Activated CD4-positive, alpha-beta T cell treated with anti-CD3 and anti-CD28 coated beads for 4 hours (primary cell): ENCODE data around the gene PHF20.
"Not testable (repeated sequence)": the region's sequence is repeated elsewhere in the genome, so short reads cannot be mapped to it uniquely, and the experiment has no call there.

Experiments
- DNase-seq, 2 donors: peaks; one replicate each; pipeline ENCODE4 v3.0.0-alpha.2; 2020

The PHF20 gene

DNA sequence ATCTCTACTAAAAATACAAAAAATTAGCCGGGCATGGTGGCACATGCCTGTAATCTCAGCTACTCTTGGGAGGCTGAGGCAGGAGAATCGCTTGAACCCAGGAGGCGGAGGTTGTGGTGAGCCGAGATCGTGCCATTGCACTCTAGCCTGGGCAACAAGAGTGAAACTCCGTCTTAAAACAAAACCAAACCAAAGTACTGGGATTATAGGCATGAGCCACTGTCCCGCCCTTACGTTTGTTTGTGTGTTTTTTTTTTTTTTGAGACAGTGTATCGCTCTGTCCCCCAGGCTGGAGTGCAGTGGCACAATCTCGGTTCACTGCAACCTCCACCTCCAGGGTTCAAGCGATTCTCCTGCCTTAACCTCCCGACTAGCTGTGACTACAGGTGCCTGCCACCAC, 12.0 kb downstream of the PHF20 start:
- not testable (repeated sequence) for DNase-seq

DNA sequence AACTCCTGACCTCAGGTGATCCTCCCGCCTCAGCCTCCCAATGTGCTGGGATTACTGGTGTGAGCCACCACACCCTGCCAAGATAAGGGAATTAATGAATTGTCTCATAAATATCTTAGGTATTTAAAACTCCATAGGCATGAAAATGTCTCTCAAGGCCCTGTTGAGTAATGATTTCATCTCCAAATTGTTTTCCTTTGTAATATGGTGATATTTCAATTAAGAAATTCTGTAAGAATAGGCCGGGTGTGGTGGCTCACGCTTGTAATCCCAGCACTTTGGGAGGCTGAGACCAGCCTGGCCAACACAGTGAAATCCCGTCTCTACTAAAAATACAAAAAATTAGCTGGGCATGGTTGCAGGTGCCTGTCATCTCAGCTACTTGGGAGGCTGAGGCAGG, 13.7 kb downstream of the PHF20 start:
- DNase-seq: not testable (repeated sequence)

GRCh38 chr20:35788796-35789195, 17.0 kb downstream of the PHF20 start:
- no peak for DNase-seq

DNA sequence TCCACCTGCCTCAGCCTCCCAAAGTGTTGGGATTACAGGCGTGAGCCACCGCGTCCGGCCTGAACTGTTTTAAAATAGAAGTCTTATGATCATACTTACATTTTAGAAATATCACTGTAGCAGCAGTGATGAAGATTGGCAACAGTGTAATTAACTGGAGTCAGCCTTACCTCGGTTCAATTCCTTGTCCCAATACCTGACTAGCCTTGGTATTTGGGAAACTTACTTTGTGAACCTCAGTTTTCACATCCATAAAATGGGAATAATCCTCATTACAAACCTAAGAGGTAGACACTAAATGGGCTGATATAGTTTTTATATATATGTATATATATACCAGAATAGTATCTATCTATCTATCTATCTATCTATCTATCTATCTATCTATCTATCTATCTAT, 19.3 kb downstream of the PHF20 start:
- DNase-seq: no peak

- DNase-seq: no peak
These were observed 20.0 kb downstream of the PHF20 start for GRCh38 chr20:35791821-35792220.

DNA sequence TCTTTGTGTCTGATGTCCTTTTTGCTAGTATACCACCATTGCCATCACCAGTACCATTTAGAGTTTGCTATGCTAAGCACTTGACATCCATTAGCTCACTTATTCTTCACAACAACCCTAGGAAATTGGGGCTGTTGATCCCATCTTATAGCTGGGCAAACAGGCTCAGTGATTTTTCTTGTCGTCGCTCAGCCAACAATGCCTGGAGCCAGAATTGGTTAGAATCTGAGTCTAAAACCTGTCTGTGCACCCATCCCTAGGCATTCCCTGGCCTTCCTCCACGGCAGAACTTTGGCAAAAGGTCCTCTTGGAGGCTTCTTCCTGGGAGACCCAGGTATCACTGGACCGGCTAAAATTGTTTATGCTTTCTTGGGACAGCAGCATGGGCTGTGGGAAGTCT, 20.9 kb downstream of the PHF20 start:
- no peak for DNase-seq

GRCh38 chr20:35796571-35796970, 24.8 kb downstream of the PHF20 start:
- DNase-seq: no peak

GRCh38 chr20:35801865-35802264, 30.1 kb downstream of the PHF20 start:
- DNase-seq: no peak

DNA sequence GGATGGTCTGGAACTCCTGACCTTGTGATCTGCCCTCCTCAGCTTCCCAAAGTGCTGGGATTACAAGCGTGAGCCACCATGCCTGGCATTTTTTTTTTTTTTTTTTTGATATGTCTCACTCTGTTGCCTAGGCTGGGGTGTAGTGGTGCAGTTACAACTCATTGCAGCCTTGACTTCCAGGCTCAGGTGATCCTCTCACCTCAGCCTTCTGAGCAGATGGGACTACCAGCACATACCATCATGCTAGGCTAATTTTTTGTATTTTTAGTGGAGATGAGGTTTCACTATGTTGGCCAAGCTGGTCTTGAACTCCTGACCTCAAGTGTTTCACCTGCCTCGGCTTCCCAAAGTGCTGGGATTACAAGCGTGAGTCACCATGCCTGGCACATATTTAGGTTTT, 34.3 kb downstream of the PHF20 start:
- no peak for DNase-seq

- DNase-seq: no peak
These were observed 36.1 kb downstream of the PHF20 start for GRCh38 chr20:35807877-35808276.

DNA sequence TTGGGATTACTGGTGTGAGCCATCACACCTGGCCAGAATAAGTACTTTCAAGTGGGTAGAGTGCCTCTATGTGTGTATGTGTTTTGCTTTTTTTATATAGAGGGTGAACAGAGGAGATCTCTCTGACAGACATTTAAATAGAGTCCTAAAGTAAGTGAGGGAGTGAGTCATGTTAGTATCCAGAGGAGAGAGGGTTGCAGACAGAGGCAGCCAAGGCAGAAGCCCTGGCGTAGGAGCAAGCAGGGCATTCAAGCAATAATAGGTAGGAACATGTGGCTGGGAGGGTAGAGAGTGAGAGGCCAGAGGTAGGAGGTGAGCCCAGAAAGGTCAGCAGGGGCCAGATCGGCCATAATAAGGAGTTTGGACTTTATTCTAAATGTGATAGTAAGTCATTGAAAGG, 48.9 kb downstream of the PHF20 start:
- DNase-seq: no peak

- no peak for DNase-seq
These were observed 50.0 kb downstream of the PHF20 start for GRCh38 chr20:35821807-35822242.

GRCh38 chr20:35823147-35823546, 51.3 kb downstream of the PHF20 start:
- no peak for DNase-seq

GRCh38 chr20:35823937-35824336, 52.1 kb downstream of the PHF20 start:
- DNase-seq: no peak

GRCh38 chr20:35826397-35826998, 54.7 kb downstream of the PHF20 start:
- DNase-seq: no peak

- no peak for DNase-seq
These were observed 56.6 kb downstream of the PHF20 start for GRCh38 chr20:35828434-35828833.

GRCh38 chr20:35828916-35829315, 57.1 kb downstream of the PHF20 start:
- no peak for DNase-seq

DNA sequence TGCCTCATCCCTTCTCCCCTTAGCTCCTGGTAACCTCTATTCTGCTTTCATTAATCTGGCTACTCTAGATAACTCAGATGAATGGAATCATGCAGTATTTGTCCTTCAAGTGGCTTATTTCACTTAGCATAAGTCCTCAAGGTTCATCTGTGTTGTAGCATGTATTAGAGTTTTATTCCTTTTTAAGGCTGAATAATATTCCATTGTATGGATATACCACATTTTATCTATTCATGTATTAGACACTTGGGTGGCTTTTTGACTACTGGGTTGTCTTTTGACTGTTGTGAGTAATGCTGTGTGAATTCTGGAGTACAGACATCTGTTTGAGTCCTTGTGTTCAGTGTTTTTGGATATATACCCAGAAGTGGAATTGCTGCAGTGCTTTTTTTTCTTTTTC, 58.4 kb downstream of the PHF20 start:
- no peak for DNase-seq

DNA sequence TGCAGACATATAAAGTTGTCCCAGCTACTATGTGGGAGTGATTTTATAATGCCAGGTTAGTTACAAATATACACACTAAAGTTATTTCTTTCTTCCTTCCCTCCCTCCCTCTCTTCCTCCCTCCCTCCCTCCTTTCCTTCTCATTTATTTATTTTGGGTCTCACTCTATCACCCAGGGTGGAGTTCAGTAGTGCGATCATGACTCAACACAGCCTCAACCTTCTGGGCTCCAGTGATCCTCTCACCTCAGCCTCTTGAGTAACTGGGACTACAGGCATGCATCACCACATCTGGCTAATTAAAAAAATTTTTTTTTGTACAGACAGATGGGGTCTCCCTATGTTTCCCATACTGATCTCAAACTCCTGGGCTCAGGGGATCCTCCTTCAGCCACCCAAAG, 59.2 kb downstream of the PHF20 start:
- no peak for DNase-seq

- DNase-seq: no peak
These were observed 60.2 kb downstream of the PHF20 start for GRCh38 chr20:35831971-35832370.

GRCh38 chr20:35833241-35833640, 61.4 kb downstream of the PHF20 start:
- no peak for DNase-seq

DNA sequence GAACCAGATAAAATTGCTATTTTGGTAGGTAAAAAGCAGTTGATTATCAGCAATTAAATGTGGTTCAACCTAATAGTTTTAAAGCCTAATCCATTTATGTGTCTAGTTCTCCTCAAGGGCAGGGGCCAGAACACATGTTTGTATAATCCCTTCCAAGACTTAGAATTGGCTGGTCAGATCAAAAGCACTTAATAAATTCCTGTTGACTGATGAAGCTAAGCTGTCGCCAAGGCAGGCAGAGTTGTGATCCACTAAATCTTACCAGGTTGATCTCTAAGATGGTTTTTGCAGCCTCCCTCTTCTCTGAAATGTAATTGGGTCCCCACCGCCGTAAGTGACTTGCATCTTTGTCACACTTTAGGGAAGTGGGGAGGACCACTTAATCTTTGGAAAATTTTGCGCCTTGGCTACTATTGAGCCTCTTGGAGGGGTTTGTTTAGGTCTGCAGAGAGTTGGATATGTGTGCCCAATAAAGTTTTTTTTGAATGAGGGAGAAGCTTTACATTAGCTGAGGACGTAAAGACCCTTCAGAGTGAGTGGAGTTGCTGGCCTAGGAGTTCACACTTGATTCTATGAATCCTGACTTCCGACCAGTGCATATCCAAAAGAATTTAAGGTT, 65.9 kb downstream of the PHF20 start:
- DNase-seq: no peak

- no peak for DNase-seq
These were observed 66.4 kb downstream of the PHF20 start for GRCh38 chr20:35838205-35838604.

GRCh38 chr20:35839904-35840303, 68.1 kb downstream of the PHF20 start:
- DNase-seq: no peak

DNA sequence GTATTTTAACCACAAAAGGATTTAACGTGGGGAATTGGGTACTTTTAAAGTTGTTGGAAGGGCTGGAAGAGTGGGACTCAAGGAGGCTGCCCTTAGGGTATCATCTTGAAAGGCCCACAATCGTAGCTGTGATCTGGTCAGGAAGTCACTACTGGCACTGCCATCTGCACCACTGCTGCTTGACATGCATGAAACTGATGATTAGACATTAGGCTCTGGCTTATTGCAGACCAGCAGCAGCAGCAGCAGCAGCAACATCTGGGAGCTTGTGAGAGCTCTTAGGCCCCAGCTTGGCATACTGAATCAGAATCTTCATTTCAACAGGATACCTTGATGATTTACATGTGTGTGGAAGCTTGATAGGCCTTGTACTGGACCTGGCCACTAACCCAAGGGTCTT, 68.6 kb downstream of the PHF20 start:
- DNase-seq: no peak
